ENCODE data around the gene TFB1M.
A peak's percentile ranks its signal among the peaks of the same experiment; 100 is the strongest.

Gene TFB1M

DNA sequence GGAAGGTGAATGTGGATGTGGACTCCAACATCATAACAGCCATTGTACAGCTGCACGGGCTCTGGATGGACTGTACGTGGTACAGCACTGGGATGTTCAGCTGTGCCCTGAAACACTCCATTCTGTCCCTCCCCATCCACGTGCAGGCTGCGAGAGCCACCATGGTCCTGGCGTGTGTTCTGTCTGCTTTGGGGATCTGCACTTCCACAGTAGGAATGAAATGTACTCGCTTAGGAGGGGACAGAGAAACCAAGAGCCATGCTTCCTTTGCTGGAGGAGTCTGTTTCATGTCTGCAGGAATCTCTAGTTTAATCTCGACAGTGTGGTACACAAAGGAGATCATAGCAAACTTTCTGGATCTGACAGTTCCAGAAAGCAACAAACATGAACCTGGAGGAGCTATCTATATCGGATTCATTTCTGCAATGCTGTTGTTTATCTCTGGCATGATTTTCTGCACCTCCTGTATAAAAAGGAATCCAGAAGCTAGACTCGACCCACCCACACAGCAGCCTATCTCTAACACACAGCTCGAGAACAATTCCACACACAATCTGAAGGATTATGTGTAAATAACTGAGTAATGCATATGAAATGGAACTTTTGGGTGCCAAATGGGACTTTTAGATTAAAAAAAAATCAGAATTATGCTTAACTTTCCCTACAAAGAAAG, 38.3 kb downstream of the TFB1M start:
- Histone ChIP-seq H2BK5ac (ENCODE audit: low read length) (no peak overlapping the region), H3K79me2 (ENCODE audit: control insufficient read depth, insufficient read depth, low read length) (no peaks in the 10 kb centered on the region), H4K8ac (ENCODE audit: low read depth, low read length) (no peak overlapping the region), H3K56ac (ENCODE audit: low read length) (no peak overlapping the region), H3K27ac (ENCODE audit: low read depth, low read length) (no peak overlapping the region), H2AK5ac (ENCODE audit: low read length) (no peak overlapping the region), H3K4me1 (ENCODE audit: control insufficient read depth, low read depth, low read length) (peaks cover 2% of the 10 kb centered on the region), H2BK120ac (ENCODE audit: low read depth, low read length) (no peak overlapping the region), H3K18ac (ENCODE audit: low read length) (no peak overlapping the region), H3K4me3 (ENCODE audit: low read length) (no peak overlapping the region), H3K79me1 (ENCODE audit: low read length) (no peaks in the 10 kb centered on the region), H3K9ac (ENCODE audit: low read length) (no peak overlapping the region), H2BK15ac (replicated peaks; ENCODE audit: low read depth) (no peak overlapping the region), H3K4me2 (ENCODE audit: low read length) (no peak overlapping the region), H3K4ac (ENCODE audit: low read depth, low read length) (no peak overlapping the region), H3K36me3 (ENCODE audit: control insufficient read depth, insufficient read depth, low read length) (no peaks in the 10 kb centered on the region), H3K23ac (ENCODE audit: low read length) (no peak overlapping the region), H4K5ac (ENCODE audit: low read length) (no peak overlapping the region), H3K27me3 (ENCODE audit: insufficient read depth, low read length, poor library complexity) (no peaks in the 10 kb centered on the region)
- no peak for DNase-seq
- WGBS (ENCODE audit: extremely low coverage, insufficient coverage, low lambda C conversion rate): no CpG with 5 or more reads among the region's 10 CpGs

DNA sequence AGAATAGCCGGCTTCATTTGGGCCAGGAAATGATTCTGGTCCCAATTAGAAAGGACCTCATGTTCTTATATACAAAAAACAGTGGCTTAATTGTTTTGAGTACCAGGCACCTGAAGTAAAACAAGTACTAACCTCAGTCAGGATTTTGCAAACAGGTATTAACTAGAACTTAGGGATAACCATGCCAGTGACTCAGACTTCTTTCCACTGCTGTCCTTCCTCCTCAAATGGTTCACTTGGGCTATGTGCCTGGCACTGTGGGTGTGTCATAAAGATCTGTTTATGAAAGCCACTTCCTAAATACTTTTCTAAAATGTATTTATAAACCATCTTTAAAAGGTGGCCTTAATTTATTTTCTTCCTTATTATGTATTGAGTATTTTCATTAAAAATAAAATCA, 39.8 kb downstream of the TFB1M start:
- H4K8ac ChIP-seq (ENCODE audit: low read depth, low read length): no peak overlapping the region
- no CpG with 5 or more reads among the region's 1 CpG for WGBS (ENCODE audit: extremely low coverage, insufficient coverage, low lambda C conversion rate)
- peaks cover 2% of the 10 kb centered on the region for H3K4me1 ChIP-seq (ENCODE audit: control insufficient read depth, low read depth, low read length)

DNA sequence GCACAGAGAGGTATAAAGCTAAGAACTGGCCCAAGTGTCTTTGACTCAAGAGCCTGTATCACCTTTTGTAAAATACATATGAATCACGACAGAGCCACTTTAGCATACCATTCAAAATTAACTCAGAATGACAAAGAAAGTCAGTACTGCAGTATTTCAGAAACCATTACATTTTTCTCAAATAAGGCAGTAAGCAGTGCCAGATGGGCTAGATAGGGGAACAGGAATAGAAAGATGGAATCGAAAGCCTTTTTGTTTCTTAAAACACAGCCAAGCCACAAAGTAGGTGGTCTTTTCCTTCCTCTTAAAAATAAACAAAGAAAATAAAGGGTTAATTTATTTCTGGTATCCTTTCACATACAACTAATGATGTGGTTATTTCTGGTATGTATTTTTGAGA, 40.2 kb downstream of the TFB1M start:
- Histone ChIP-seq H4K8ac (ENCODE audit: low read depth, low read length) (no peak overlapping the region), H3K36me3 (ENCODE audit: control insufficient read depth, insufficient read depth, low read length) (no peaks in the 10 kb centered on the region), H2BK120ac (ENCODE audit: low read depth, low read length) (no peak overlapping the region), H3K79me2 (ENCODE audit: control insufficient read depth, insufficient read depth, low read length) (no peaks in the 10 kb centered on the region), H3K27ac (ENCODE audit: low read depth, low read length) (no peak overlapping the region), H3K56ac (ENCODE audit: low read length) (no peak overlapping the region), H3K79me1 (ENCODE audit: low read length) (no peaks in the 10 kb centered on the region), H3K4ac (ENCODE audit: low read depth, low read length) (no peak overlapping the region), H4K5ac (ENCODE audit: low read length) (no peak overlapping the region), H2AK5ac (ENCODE audit: low read length) (no peak overlapping the region), H2BK15ac (replicated peaks; ENCODE audit: low read depth) (no peak overlapping the region), H3K4me1 (ENCODE audit: control insufficient read depth, low read depth, low read length) (peaks cover 2% of the 10 kb centered on the region), H3K23ac (ENCODE audit: low read length) (no peak overlapping the region), H3K9ac (ENCODE audit: low read length) (no peak overlapping the region), H3K4me2 (ENCODE audit: low read length) (no peak overlapping the region), H2BK5ac (ENCODE audit: low read length) (no peak overlapping the region), H3K18ac (ENCODE audit: low read length) (no peak overlapping the region), H3K27me3 (ENCODE audit: insufficient read depth, low read length, poor library complexity) (no peaks in the 10 kb centered on the region), H3K4me3 (ENCODE audit: low read length) (no peak overlapping the region)
- no peak for DNase-seq
- WGBS (ENCODE audit: extremely low coverage, insufficient coverage, low lambda C conversion rate): no CpG with 5 or more reads among the region's 2 CpGs

More for the DNA sequence above, 39.8 kb downstream of the TFB1M start:
- Histone ChIP-seq H3K18ac (ENCODE audit: low read length) (no peak overlapping the region), H2BK15ac (replicated peaks; ENCODE audit: low read depth) (no peak overlapping the region), H3K79me2 (ENCODE audit: control insufficient read depth, insufficient read depth, low read length) (no peaks in the 10 kb centered on the region), H2AK5ac (ENCODE audit: low read length) (no peak overlapping the region), H3K56ac (ENCODE audit: low read length) (no peak overlapping the region), H3K79me1 (ENCODE audit: low read length) (no peaks in the 10 kb centered on the region), H3K4me3 (ENCODE audit: low read length) (no peak overlapping the region), H3K4ac (ENCODE audit: low read depth, low read length) (no peak overlapping the region), H3K36me3 (ENCODE audit: control insufficient read depth, insufficient read depth, low read length) (no peaks in the 10 kb centered on the region), H3K27me3 (ENCODE audit: insufficient read depth, low read length, poor library complexity) (no peaks in the 10 kb centered on the region), H3K27ac (ENCODE audit: low read depth, low read length) (no peak overlapping the region), H4K5ac (ENCODE audit: low read length) (no peak overlapping the region), H3K4me2 (ENCODE audit: low read length) (no peak overlapping the region), H3K9ac (ENCODE audit: low read length) (no peak overlapping the region), H2BK5ac (ENCODE audit: low read length) (no peak overlapping the region), H3K23ac (ENCODE audit: low read length) (no peak overlapping the region), H2BK120ac (ENCODE audit: low read depth, low read length) (no peak overlapping the region)
- no peak for DNase-seq

DNA sequence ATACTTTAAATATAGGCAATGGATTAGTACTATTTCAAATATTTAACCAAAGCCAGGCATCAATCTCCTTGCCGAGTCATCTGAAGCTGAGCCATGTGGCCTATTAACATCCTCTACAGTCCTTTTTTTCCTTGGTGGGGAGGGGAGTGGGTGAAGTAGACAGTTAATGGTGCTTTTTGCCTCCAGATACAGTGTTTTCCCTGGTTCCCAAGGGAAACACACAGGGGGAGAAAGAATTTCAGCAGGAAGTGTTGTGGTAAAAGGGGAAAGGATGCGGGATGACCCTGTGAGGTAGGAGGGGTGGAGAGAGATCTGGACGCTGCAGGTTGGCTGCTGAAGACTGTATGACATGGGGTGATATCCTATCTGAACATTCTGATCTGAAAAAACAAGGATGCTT, 40.9 kb downstream of the TFB1M start:
- H2BK15ac ChIP-seq (replicated peaks; ENCODE audit: low read depth): no peak overlapping the region
- H3K36me3 ChIP-seq (ENCODE audit: control insufficient read depth, insufficient read depth, low read length): no peaks in the 10 kb centered on the region
- no peaks in the 10 kb centered on the region for H3K79me1 ChIP-seq (ENCODE audit: low read length)
- H3K4me1 ChIP-seq (ENCODE audit: control insufficient read depth, low read depth, low read length): peaks cover 2% of the 10 kb centered on the region
- peak; percentile 96 for DNase-seq
- H4K8ac ChIP-seq (ENCODE audit: low read depth, low read length): no peak overlapping the region
- H2AK5ac ChIP-seq (ENCODE audit: low read length): peak overlapping the region; percentile 38
- peak overlapping the region; percentile 30 for H3K18ac ChIP-seq (ENCODE audit: low read length)
- H3K4me2 ChIP-seq (ENCODE audit: low read length): no peak overlapping the region
- no peaks in the 10 kb centered on the region for H3K79me2 ChIP-seq (ENCODE audit: control insufficient read depth, insufficient read depth, low read length)
- no peaks in the 10 kb centered on the region for H3K27me3 ChIP-seq (ENCODE audit: insufficient read depth, low read length, poor library complexity)
- no peak overlapping the region for H3K56ac ChIP-seq (ENCODE audit: low read length)
- H3K9ac ChIP-seq (ENCODE audit: low read length): no peak overlapping the region
- H3K27ac ChIP-seq (ENCODE audit: low read depth, low read length): no peak overlapping the region
- H2BK5ac ChIP-seq (ENCODE audit: low read length): no peak overlapping the region
- no peak overlapping the region for H3K23ac ChIP-seq (ENCODE audit: low read length)
- H4K5ac ChIP-seq (ENCODE audit: low read length): no peak overlapping the region
- no peak overlapping the region for H3K4ac ChIP-seq (ENCODE audit: low read depth, low read length)
- no peak overlapping the region for H2BK120ac ChIP-seq (ENCODE audit: low read depth, low read length)
- WGBS (ENCODE audit: extremely low coverage, insufficient coverage, low lambda C conversion rate): no CpG with 5 or more reads among the region's 3 CpGs
- no peak overlapping the region for H3K4me3 ChIP-seq (ENCODE audit: low read length)

DNA sequence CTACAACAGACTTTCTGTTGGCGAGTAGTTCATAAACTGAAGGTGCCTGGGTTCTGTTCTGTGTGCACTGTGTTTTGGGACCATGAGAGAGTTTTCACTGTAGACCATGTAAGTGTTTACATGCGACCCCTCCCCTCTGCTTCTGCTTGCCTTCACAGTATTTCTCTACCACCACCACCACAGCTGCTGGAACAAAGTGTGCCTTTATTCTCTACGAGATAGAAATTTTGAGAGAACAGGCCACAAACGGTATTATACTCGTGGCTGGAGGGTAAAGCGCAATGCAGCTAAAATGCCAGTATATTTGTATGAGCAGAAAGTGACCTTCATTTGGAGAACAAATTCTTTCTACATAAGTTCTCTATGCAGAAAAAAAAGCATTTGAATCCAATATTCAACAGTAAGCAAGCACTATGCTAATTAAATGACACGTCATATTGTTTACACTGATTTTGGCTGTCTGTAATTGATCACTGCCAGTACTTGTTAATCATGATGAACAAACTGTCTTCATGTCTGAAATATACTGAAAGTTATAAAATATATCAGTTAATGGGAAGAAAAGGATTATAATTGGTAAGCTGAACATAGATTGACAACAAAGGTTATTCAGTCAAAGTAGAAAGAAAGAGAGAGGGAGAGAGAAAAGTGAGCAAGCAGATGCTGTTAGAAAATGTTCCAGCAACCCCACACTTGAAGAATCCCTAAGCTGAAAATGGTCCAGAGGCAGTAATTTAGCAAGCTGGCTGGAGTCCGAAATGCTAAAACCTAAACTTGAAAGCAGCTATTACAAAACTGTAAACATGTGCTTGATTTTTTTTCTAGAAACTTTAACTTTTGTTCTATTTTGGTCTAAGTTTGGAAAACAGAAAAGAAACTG, 41.7 kb downstream of the TFB1M start:
- WGBS (ENCODE audit: extremely low coverage, insufficient coverage, low lambda C conversion rate): no CpG with 5 or more reads among the region's 8 CpGs
- no peak for DNase-seq

More for the DNA sequence above, 41.7 kb downstream of the TFB1M start:
- Histone ChIP-seq H4K5ac (ENCODE audit: low read length) (no peak overlapping the region), H2BK120ac (ENCODE audit: low read depth, low read length) (no peak overlapping the region), H3K27me3 (ENCODE audit: insufficient read depth, low read length, poor library complexity) (no peaks in the 10 kb centered on the region), H3K4ac (ENCODE audit: low read depth, low read length) (no peak overlapping the region), H3K27ac (ENCODE audit: low read depth, low read length) (peak overlapping the region; percentile 62), H2AK5ac (ENCODE audit: low read length) (no peak overlapping the region), H3K79me2 (ENCODE audit: control insufficient read depth, insufficient read depth, low read length) (no peaks in the 10 kb centered on the region), H3K4me3 (ENCODE audit: low read length) (no peak overlapping the region), H2BK5ac (ENCODE audit: low read length) (no peak overlapping the region), H3K4me2 (ENCODE audit: low read length) (no peak overlapping the region), H3K23ac (ENCODE audit: low read length) (no peak overlapping the region), H3K56ac (ENCODE audit: low read length) (no peak overlapping the region), H3K18ac (ENCODE audit: low read length) (no peak overlapping the region), H3K9ac (ENCODE audit: low read length) (no peak overlapping the region), H4K8ac (ENCODE audit: low read depth, low read length) (no peak overlapping the region), H3K36me3 (ENCODE audit: control insufficient read depth, insufficient read depth, low read length) (no peaks in the 10 kb centered on the region), H3K4me1 (ENCODE audit: control insufficient read depth, low read depth, low read length) (peaks cover 2% of the 10 kb centered on the region), H2BK15ac (replicated peaks; ENCODE audit: low read depth) (no peak overlapping the region), H3K79me1 (ENCODE audit: low read length) (no peaks in the 10 kb centered on the region)

Data from mesendoderm (in vitro differentiated cells).